GM12873 (cell line): Measurements from ENCODE around the gene LIN7A.

Experiments
- CTCF ChIP-seq: IDR thresholded peaks from 2 replicates; pipeline ENCODE4 v1.5.1; 2012; ENCODE audit warnings: low read depth, mild to moderate bottlenecking, moderate library complexity, low read length, control low read depth; ENCODE audit not compliant: insufficient read depth; ENCODE audit errors: missing control alignments

Gene LIN7A

GRCh38 chr12:80924437-80924836 is 13.3 kb downstream of the LIN7A start:
- TF ChIP-seq CTCF, result no peak

DNA sequence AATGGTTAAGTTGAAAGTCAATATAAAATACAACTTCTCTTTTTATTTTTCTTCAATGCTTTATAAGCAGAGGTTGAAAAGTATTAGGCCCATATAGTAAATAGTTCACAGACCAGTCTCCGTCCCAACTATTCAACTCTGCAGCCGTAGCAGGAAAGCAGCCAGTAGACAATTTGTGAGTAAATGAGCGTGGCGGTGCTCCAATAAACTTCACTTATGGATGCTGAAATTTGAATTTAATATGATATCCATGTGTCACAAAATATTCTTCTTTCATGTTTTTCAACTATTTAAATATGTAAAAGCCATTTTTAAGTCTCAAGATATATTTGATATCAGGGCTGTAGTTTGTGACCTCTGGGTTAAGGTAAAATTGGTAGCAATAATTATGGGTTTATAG is 17.7 kb downstream of the LIN7A start:
- no peak for TF ChIP-seq CTCF

- no peak for TF ChIP-seq CTCF
Measured at GRCh38 chr12:80917651-80918050, 20.1 kb downstream of the LIN7A start.

- TF ChIP-seq CTCF, result no peak
Measured at GRCh38 chr12:80912901-80913770, 24.6 kb downstream of the LIN7A start.

DNA sequence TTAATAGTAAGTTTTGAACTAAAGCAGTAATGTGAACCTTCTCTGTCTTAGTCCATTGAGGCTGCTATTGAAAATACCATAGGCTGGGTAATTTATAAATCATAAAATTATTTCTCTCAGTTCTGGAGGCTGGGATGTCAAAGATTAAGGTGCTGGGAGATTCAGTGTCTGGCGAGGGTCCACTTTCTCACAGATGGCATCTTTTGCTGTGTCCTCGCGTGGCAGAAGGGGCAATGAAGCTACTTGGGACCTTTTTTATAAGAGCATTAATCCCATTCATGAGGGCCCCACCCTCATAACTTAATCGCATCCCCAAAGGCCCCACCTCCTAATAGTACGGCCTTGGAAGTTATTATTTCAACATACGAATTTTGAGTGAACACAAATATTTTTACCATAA is 28.4 kb downstream of the LIN7A start:
- TF ChIP-seq CTCF, result no peak

DNA sequence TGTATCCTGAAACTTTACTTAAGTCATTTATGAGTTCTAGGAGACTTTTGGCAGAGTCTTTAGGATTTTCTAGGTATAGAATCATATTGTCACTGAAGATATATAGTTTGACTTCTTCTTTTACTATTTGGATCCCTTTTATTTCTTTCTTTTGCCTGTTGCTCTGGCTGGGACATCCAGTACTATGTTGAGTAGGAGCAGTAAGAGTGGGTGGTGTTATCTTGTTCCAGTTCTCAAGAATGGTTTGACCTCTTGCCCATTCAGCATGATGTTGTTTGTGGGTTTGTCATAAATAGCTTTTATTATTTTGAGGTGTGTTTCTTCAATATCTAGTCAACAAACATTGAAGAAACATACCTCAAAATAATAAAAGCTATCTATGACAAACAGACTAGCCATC is 35.0 kb downstream of the LIN7A start:
- no peak for TF ChIP-seq CTCF

DNA sequence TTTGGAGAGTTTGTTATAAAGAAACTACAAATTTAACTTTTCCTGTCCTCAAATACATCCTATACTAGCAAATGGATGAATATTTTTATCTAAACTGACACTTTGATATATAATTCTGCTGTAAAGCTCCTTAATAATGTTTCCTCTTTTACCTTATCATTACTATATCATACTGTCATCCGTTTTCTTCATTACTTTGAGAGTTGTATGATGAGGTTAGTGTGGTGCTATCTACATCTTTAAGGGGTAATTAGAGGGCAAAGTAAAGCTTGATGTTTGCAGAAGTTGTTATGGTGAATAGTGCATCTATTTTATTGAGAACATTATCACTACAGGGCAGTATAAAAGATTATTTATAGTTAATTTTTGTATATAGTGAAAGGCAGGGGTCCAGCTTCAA is 36.1 kb downstream of the LIN7A start:
- no peak for TF ChIP-seq CTCF
